ENCODE results near the gene SNX30. TPM values are rescaled to one million over a fixed set of nuclear protein-coding genes. Genes with fewer than 3 reads are reported as not detected.

Gene SNX30
- polyA plus RNA-seq, 3 donors: 19.7 to 21.6 (median 19.8) TPM

GRCh38 chr9:112751056-112751795 is 666 bp downstream of the SNX30 start:
- DNase-seq (ENCODE audit: low read depth in 3 of 3, low spot score in 2 of 3): no peak

GRCh38 chr9:112752334-112753125 is 2.0 kb downstream of the SNX30 start:
- no peak for DNase-seq (ENCODE audit: low read depth in 3 of 3, low spot score in 2 of 3)

- no peak for DNase-seq (ENCODE audit: low read depth in 3 of 3, low spot score in 2 of 3)
Observed at GRCh38 chr9:112753725-112754124, 3.2 kb downstream of the SNX30 start.

- DNase-seq (ENCODE audit: low read depth in 3 of 3, low spot score in 2 of 3): no peak
Observed at GRCh38 chr9:112754578-112754977, 4.0 kb downstream of the SNX30 start.

- DNase-seq (ENCODE audit: low read depth in 3 of 3, low spot score in 2 of 3): no peak
Observed at GRCh38 chr9:112755016-112755427, 4.5 kb downstream of the SNX30 start.

GRCh38 chr9:112755675-112756074 is 5.1 kb downstream of the SNX30 start:
- DNase-seq (ENCODE audit: low read depth in 3 of 3, low spot score in 2 of 3): no peak

GRCh38 chr9:112757282-112757883 is 6.8 kb downstream of the SNX30 start:
- DNase-seq (ENCODE audit: low read depth in 3 of 3, low spot score in 2 of 3): no peak

GRCh38 chr9:112757940-112758339 is 7.4 kb downstream of the SNX30 start:
- DNase-seq (ENCODE audit: low read depth in 3 of 3, low spot score in 2 of 3): no peak

GRCh38 chr9:112760821-112761220 is 10.3 kb downstream of the SNX30 start:
- no peak for DNase-seq (ENCODE audit: low read depth in 3 of 3, low spot score in 2 of 3)

GRCh38 chr9:112761912-112762655 is 11.5 kb downstream of the SNX30 start:
- DNase-seq (ENCODE audit: low read depth in 3 of 3, low spot score in 2 of 3): no peak

- no peak for DNase-seq (ENCODE audit: low read depth in 3 of 3, low spot score in 2 of 3)
Observed at GRCh38 chr9:112762726-112763518, 12.4 kb downstream of the SNX30 start.

GRCh38 chr9:112764344-112764743 is 13.8 kb downstream of the SNX30 start:
- no peak for DNase-seq (ENCODE audit: low read depth in 3 of 3, low spot score in 2 of 3)

- DNase-seq (ENCODE audit: low read depth in 3 of 3, low spot score in 2 of 3): no peak
Observed at GRCh38 chr9:112764837-112765236, 14.3 kb downstream of the SNX30 start.

- DNase-seq (ENCODE audit: low read depth in 3 of 3, low spot score in 2 of 3): no peak
Observed at GRCh38 chr9:112765281-112765680, 14.7 kb downstream of the SNX30 start.

- DNase-seq (ENCODE audit: low read depth in 3 of 3, low spot score in 2 of 3): no peak
Observed at GRCh38 chr9:112771359-112772214, 21.0 kb downstream of the SNX30 start.

- DNase-seq (ENCODE audit: low read depth in 3 of 3, low spot score in 2 of 3): no peak
Observed at GRCh38 chr9:112772215-112772509, 21.6 kb downstream of the SNX30 start.

- DNase-seq (ENCODE audit: low read depth in 3 of 3, low spot score in 2 of 3): no peak
Observed at GRCh38 chr9:112772551-112772950, 22.0 kb downstream of the SNX30 start.

GRCh38 chr9:112774006-112774996 is 23.7 kb downstream of the SNX30 start:
- no peak for DNase-seq (ENCODE audit: low read depth in 3 of 3, low spot score in 2 of 3)

All from right renal cortex interstitium (tissue), 3 donors.